GM12892 (cell line): Measurements from ENCODE around the gene AKAP1.

Experiments
- POLR2A ChIP-seq: IDR thresholded peaks from 2 replicates; pipeline ENCODE4 v1.6.1; 2011; ENCODE audit warnings: low read depth, low read length, control low read depth
- POLR2AphosphoS5 ChIP-seq: IDR thresholded peaks from 2 replicates; pipeline ENCODE4 v1.6.1; 2011; ENCODE audit warnings: low read depth, low read length, control low read depth
- TAF1 ChIP-seq: IDR thresholded peaks from 2 replicates; pipeline ENCODE4 v1.6.1; 2011; ENCODE audit warnings: low read depth, mild to moderate bottlenecking, control low read depth, low read length, borderline replicate concordance

- TF ChIP-seq POLR2A = no peak
- no peak for TF ChIP-seq POLR2AphosphoS5
- TF ChIP-seq TAF1 = no peak
Observed at GRCh38 chr17:57082441-57082840, 2.6 kb upstream of the AKAP1 start.
